Germinal center (tissue), 1 donor: ENCODE data around the gene DOCK8.

Source experiments
- DNase-seq: peaks from one replicate; pipeline ENCODE4 v3.0.0; 2012; ENCODE audit warnings: mixed read lengths, low spot score

Gene DOCK8

GRCh38 chr9:419571-420171, 205.0 kb downstream of the DOCK8 start:
- no peak for DNase-seq

DNA sequence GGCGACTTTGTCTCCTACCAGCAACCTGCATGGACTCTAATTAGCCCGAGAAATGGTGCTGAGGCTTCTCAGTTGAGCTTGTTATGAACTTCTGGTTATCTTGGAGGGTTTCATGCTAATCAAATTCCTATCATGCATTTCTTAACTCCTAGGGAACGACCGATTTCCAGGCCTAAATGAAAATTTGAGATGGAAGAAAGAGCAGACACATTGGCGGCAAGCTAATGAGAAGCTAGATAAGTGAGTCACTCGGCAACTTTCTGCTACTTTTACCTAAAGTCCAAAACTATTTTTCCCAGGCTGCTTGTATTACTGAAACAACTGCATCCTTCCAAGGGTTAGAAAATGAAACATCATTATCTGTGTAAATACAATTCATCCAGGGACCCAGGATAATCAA, 207.2 kb downstream of the DOCK8 start:
- DNase-seq, result no peak

- no peak for DNase-seq
These were observed 211.6 kb downstream of the DOCK8 start for GRCh38 chr9:426264-426663.

- DNase-seq, result no peak
These were observed 212.3 kb downstream of the DOCK8 start for GRCh38 chr9:426976-427375.

GRCh38 chr9:431701-432100, 217.0 kb downstream of the DOCK8 start:
- DNase-seq, result no peak

GRCh38 chr9:436482-436881, 221.8 kb downstream of the DOCK8 start:
- DNase-seq, result no peak

DNA sequence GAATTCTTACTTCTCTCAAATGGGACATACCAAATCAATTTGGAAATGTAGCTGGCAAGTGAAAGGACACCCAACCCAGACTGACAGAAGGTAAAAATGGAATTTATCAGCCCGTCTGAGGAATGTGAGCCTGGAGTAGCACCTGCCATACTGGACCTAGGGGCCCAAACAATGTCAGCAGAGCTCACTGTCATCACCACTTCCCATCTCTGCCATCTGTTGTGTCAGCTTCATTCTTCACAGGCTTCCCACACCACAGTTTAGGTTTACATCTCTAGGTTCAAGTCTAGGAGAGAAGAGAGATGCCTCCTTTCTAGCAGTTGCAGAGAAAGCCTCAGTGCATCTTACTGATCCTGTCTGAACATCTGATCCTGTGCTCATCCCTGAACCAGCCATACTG, 222.4 kb downstream of the DOCK8 start:
- DNase-seq, result no peak

GRCh38 chr9:437574-438001, 222.9 kb downstream of the DOCK8 start:
- DNase-seq, result no peak

DNA sequence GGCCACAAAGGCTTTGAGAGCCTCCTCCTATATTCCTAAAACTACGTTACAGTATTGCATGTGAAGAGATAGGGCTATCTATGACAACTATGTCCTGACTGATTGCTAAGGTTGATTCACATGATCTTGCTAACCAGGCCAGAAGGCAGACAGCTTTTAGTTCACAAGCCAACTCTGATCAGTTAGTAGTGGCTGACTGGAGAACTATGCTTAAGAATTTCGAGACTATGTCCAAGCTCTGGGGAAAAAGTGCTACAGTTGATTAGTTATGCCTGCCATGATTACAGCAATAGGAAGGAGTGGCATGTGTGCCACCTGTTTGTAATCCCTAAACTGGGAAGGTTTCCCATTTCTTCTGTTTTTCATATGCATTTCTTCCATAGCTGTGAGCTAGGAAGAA, 223.4 kb downstream of the DOCK8 start:
- DNase-seq, result no peak

DNA sequence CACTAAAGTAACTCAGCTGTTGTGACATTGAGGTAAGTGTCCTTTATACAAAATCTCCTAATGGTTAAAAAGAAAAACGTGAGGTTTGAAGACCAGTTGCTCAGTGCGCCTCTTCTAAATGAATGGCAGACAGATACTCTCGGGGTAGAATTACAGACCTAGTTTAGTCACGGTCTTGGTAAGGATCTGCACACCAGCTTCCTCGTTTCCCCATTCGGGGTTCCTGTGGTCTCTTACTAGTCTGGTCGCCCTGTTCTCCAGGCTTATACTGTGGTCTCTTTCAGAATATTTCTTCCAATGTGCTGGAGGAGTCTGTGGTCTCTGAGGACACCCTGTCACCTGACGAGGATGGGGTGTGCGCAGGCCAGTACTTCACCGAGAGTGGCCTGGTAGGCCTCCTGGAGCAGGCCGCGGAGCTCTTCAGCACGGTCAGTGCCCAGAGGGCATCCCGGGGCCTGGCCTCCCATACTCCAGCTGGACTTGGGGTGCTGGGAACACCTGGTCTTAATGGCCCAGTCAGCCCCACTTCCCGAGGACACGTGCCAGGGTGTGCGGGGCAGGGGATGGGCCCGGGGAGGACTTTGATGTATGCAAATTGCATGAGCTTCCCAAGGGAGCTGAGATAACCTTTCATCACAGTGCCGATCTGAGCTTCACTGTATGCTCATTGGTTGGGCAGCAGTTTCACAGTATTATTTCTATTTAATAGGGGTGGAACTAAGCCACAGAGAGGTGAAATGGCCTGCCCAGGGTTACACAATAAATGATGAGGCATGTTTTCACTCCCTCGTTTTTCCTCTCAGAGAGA, 224.5 kb downstream of the DOCK8 start:
- no peak for DNase-seq

DNA sequence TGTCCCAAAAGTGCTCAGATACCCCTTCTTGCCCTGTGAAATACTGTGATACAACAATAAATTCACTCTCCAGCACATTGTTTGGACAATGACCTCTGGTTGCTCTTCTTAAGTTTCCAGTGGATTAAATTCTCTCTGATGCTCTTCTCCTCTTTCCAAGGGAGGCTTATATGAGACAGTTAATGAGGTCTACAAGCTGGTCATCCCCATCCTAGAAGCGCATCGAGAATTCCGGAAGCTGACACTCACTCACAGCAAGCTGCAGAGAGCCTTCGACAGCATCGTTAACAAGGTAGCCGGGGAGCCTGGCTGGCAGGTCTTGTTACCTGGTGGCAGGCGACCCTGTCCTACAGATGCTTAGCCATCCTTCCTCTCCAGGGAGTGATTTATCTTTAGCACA, 226.5 kb downstream of the DOCK8 start:
- DNase-seq, result no peak

DNA sequence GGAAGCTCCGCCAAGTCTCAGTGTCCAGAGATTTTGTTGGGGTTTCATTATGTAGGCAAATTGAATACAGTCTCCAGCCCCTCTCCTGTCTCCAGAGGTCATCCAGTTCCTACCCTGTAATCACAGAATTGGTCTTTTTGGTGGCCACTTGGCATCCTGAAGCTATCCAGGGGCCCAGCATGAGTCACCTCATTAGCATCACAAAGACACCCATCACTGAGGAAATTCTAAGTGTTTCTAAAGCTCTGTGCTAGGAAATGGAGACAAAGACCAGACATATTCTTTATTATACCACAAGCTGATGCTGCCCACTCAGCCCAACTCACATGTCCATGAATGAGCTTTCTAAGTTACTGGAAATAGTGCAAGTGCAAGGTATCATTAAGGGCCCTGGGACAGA, 229.9 kb downstream of the DOCK8 start:
- DNase-seq, result no peak

- no peak for DNase-seq
These were observed 230.4 kb downstream of the DOCK8 start for GRCh38 chr9:445033-445432.

DNA sequence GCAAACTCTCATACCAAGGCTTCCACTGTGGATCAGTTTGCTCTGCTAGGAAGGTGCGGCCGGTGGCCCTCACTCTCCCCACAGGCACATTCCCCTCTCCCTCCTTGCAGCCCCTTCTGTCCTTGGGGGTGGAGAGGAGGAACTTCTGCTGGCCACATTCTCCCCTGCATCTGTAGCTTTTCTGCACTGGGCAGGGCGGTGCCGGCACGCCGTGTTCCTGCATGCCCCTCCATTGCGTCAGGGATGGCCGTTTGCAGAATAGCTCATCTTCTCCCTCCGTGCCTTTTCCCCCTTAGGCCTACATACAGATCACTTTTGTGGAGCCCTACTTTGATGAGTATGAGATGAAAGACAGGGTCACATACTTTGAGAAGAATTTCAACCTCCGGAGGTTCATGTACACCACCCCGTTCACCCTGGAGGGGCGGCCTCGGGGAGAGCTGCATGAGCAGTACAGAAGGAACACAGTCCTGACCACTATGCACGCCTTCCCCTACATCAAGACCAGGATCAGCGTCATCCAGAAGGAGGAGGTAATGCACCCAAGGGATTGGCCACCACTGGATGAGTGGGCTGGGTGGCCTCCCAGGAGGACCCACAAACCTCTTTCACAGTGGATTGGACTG, 231.5 kb downstream of the DOCK8 start:
- DNase-seq, result no peak

DNA sequence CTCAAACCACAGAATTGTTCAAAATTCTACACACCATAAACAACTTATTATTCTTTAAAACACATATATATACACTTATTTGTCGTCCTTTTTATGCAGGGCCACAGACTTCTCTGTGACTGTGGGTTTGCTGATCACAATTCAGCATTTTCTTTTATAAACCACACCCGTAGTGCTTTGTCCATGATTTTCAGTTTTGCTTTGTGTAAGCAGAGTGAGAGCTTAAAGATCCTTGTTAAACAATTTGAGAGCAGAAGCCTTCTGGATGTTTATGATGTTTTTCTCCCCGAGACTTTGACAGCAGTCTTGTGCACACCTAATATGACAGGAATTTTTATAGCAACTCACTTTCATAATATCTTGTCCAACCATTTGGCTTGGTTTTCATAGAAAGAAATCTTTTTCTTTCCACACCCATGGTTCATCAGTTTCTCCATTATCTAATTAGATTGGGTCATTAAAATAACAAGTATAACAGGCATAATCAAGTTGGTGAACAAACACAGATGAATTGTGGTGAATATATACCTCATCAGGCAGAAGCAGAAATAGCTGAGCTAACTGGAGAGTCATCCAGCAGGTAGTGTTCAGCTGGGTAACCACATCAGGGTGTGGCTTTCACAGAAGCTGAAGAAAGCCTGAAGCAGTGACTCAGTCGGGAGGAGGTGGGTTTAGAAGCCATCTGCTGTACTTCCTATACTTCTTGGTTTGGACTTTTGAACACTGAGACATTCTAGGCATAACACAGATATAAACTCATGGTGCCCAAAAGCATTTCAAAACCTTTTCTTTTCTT, 232.8 kb downstream of the DOCK8 start:
- DNase-seq, result no peak

DNA sequence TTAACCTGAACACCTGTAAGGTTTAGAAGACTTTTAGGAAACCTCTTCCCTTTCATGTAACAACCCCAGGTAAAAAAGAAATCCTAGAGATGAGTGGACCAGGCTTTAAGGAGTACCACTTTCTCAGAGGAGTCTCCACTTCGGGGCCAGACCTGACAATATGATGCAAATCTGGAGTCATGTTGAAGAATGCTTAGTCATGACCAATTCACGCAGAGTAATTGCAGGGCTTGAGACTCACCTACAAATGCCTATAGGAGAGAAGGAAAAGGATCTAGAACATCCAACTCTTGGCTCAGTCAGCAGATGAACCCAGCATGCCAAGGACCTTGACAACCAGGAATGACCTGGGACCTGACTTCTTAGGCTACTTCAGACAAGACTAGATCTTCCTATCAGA, 235.4 kb downstream of the DOCK8 start:
- DNase-seq, result no peak

DNA sequence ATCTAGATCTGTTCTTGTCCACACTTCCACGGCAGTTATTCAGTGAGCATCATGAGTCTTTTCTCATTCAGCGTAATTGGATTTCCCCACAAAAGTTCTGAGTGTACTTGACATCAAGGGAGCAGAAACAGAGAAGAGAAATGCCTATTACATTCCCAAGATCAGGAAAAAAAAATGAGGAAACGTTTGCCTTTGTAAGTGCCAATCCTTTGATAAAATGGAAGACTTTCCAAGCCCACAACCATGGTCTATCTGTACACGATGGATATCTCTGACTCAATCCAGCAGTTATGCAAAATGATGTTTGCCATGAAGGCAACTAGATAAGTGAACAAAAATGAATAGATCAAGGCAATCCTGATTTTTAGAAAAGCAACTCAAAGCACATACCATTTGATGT, 235.9 kb downstream of the DOCK8 start:
- DNase-seq, result no peak

DNA sequence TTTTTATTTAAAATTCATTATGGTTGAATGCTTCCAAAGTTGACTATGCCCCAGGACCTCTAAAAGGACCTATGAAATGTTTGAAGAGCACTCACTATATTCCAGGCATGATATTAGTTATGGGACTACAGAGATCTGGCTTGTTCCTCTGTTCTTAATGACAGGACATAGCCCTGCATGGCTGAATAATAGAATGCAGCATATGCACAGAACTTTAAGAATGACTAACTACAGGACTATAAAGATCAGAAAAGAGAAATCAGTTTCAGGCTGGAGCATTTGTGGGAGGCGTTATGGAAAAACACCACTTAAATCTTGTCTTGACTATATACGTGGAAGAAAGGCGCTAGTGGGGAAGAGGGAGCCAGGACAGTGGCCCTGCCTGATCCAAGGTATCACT, 239.2 kb downstream of the DOCK8 start:
- no peak for DNase-seq

DNA sequence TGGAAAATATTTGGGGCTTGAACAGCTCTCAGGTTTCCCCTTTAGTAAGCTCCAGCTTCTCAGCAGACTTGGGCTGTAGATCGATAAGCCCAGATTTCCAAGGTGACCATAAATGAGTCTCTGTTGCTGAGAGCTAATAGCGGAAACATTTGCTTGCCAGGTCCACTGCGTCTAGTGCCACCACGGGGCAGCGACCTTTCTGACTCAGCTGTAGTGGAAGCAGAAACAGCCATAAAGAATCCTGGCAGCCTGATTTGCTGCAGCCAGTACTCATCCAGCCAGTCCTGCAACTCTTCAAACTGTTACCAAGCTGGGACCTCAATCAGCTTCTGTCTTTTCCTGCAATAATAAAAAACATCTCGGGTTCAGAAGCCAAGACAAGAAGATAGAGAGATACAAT, 241.7 kb downstream of the DOCK8 start:
- DNase-seq, result no peak

DNA sequence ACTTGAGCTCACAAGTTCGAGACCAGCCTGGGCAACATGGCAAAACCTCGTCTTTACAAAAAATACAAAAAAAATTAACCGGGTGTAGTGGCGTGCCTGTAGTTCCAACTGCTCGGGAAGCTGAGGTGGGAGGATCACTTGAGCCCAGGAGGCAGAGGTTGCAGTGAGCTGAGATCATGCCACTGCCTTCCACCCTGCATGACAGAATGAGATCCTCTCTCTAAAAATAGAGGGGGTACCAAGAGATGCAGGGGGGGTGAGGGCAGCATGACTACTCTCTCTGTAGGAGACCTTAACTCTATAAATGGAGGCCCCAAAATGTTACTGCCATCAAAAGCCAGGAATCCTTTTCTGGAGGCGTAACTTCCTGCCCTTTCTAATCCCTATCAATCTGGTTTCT, 243.9 kb downstream of the DOCK8 start:
- DNase-seq, result no peak

- DNase-seq, result no peak
These were observed 245.1 kb downstream of the DOCK8 start for GRCh38 chr9:459491-460444.
